Kidney (tissue), 14 donors: ENCODE data around the gene PMIS2. TPM values are rescaled to one million over a fixed set of nuclear protein-coding genes. Genes with fewer than 3 reads are reported as not detected.

ENCODE experiments used
- DNase-seq, 5 donors: peaks; one replicate each; pipeline ENCODE4 v3.0.0-alpha.2; 2013 to 2020
- FAIRE-seq: peaks from 2 replicates; lab custom pipeline; 2012; peaks lifted over from hg19 to GRCh38; lab: Jason Lieb, UNC
- H3K27ac ChIP-seq, 2 donors: one replicate each; pipeline ENCODE4 v1.7.0; 2013; ENCODE audit warnings: low read depth in 2 of 2, low read length in 2 of 2, inconsistent platforms in 1 of 2
- H3K27me3 ChIP-seq: one replicate; pipeline ENCODE4 v1.7.1; 2013; ENCODE audit warnings: low read length, inconsistent platforms; ENCODE audit not compliant: control insufficient read depth, insufficient read depth
- H3K36me3 ChIP-seq, 3 donors: one replicate each; pipeline versions ENCODE4 v1.7.0 to v1.7.1; 2013; ENCODE audit warnings: low read length in 3 of 3, control low read depth in 1 of 3, inconsistent platforms in 1 of 3; ENCODE audit not compliant: insufficient read depth in 3 of 3, control insufficient read depth in 2 of 3
- H3K4me1 ChIP-seq, 3 donors: one replicate each; pipeline versions ENCODE4 v1.7.0 to v1.7.1; 2013; ENCODE audit warnings: low read length in 3 of 3, inconsistent platforms in 1 of 3, low read depth in 1 of 3; ENCODE audit not compliant: control insufficient read depth in 2 of 3, insufficient read depth in 2 of 3
- H3K4me3 ChIP-seq, 3 donors: one replicate each; pipeline versions ENCODE4 v1.7.0 to v1.8.1; 2013; ENCODE audit warnings: low read length in 3 of 3, control low read depth in 1 of 3, inconsistent platforms in 1 of 3
- H3K9ac ChIP-seq, 3 donors: one replicate each; pipeline versions ENCODE4 v1.7.0 to v1.7.1; 2013; ENCODE audit warnings: low read length in 3 of 3, control low read depth in 1 of 3, inconsistent platforms in 1 of 3
- H3K9me3 ChIP-seq, 3 donors: one replicate each; pipeline versions ENCODE4 v1.7.0 to v1.7.1; 2013; ENCODE audit warnings: low read length in 3 of 3, control low read depth in 1 of 3, inconsistent platforms in 1 of 3; ENCODE audit not compliant: control insufficient read depth in 2 of 3, insufficient read depth in 1 of 3
- intact Hi-C: fragments of 100-400 bp; cut with DNase I; formaldehyde crosslinking; loops from one replicate; pipeline ENCODE4 v1.11.1; 2022
- polyA plus RNA-seq: library from polyadenylated mRNA; stranded (reverse); fragments of 350-450 nt; fragmentation: Illumina TruSeq; extraction: RNeasy Lipid Tissue Mini Kit (QIAGEN cat#74804); gene quantifications from one replicate; pipeline ENCODE4 v1.2.3, GENCODE V29; 2014; ENCODE audit warnings: low read depth, low replicate concordance; ENCODE audit not compliant: insufficient read depth
- total RNA-seq: library from RNA; stranded (reverse); fragmentation: NEBNext Ultra II Directional; extraction: Animal tissue kit (Norgen Biotek cat#: 25700); gene quantifications from one replicate; pipeline ENCODE4 v1.2.1, GENCODE V29; 2021
- TF ChIP-seq, protein P1 (sequence below): IDR thresholded peaks from 3 replicates; pipeline ENCODE4 v1.5.1; 2012; ENCODE audit warnings: mild to moderate bottlenecking, moderate library complexity, borderline replicate concordance; ENCODE audit not compliant: insufficient read depth; ENCODE audit errors: extremely low read depth
- donor health status: control.
- donor health status: control.
- donor health status: control.
- donor health status: control.
- donor health status: control.
- donor health status: DM: yes; HTN: yes; CAD: no.
- donor health status: Normal renal cell carcinoma (clear cell type).

Gene PMIS2
- total and polyA plus RNA-seq, 2 donors from 2014 or later = not detected

GRCh38 chr19:35620001-35620400, 34.0 kb downstream of the PMIS2 start:
- Histone ChIP-seq H3K9ac (no peak overlapping the region), H3K27me3 (no peaks in the 10 kb centered on the region), H3K4me1 (no peaks in the 10 kb centered on the region), H3K27ac (no peak overlapping the region), H3K9me3 (no peaks in the 10 kb centered on the region), H3K4me3 (no peak overlapping the region), H3K36me3 (peaks cover 0 to 2% (median 0%) of the 10 kb centered on the region in 3 donors)
- DNase-seq = no peak
- TF ChIP-seq, protein P1, sequence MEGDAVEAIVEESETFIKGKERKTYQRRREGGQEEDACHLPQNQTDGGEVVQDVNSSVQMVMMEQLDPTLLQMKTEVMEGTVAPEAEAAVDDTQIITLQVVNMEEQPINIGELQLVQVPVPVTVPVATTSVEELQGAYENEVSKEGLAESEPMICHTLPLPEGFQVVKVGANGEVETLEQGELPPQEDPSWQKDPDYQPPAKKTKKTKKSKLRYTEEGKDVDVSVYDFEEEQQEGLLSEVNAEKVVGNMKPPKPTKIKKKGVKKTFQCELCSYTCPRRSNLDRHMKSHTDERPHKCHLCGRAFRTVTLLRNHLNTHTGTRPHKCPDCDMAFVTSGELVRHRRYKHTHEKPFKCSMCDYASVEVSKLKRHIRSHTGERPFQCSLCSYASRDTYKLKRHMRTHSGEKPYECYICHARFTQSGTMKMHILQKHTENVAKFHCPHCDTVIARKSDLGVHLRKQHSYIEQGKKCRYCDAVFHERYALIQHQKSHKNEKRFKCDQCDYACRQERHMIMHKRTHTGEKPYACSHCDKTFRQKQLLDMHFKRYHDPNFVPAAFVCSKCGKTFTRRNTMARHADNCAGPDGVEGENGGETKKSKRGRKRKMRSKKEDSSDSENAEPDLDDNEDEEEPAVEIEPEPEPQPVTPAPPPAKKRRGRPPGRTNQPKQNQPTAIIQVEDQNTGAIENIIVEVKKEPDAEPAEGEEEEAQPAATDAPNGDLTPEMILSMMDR = no peak
- FAIRE-seq = no peak
- intact Hi-C loops = no loop called here

- TF ChIP-seq, protein P1 = no peak
- H3K4me1 ChIP-seq = no peaks in the 10 kb centered on the region
- no peaks in the 10 kb centered on the region for H3K9me3 ChIP-seq
- H3K27ac ChIP-seq = no peak overlapping the region
- no peak overlapping the region for H3K4me3 ChIP-seq
- H3K9ac ChIP-seq = no peak overlapping the region
- H3K36me3 ChIP-seq = no peaks in the 10 kb centered on the region
- intact Hi-C loops = no loop called here
- DNase-seq (no peak), FAIRE-seq (no peak)
- H3K27me3 ChIP-seq = no peaks in the 10 kb centered on the region
These were observed 35.7 kb downstream of the PMIS2 start for GRCh38 chr19:35621708-35622107.

DNA sequence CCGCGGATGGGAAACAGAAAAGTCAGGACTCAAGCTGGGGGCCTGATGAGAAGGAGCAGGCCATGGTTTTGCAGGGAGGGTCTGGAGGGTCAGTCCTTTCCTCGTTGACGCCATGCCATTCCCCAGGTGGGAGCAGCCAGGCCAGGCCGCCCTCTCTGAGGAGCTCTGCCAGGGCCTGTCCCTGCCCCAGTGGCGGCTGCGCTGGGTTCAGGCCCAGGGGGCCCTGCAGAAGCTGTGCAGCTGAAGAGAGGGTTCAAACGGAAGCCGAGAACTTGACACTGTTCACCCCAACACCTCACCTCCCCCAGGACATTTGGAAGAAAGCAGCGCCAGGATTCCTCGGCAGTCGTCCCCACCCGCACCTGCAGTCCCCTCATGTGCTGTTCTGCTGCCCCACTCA, 36.8 kb downstream of the PMIS2 start:
- Histone ChIP-seq H3K9me3 (no peaks in the 10 kb centered on the region), H3K9ac (no peak overlapping the region), H3K36me3 (no peaks in the 10 kb centered on the region), H3K4me1 (no peaks in the 10 kb centered on the region), H3K27me3 (no peaks in the 10 kb centered on the region), H3K27ac (no peak overlapping the region), H3K4me3 (no peak overlapping the region)
- FAIRE-seq (no peak), DNase-seq (no peak)
- intact Hi-C loops = no loop called here
- TF ChIP-seq, protein P1 = no peak
